ENCODE results near the gene RGL3. TPM values are rescaled to one million over a fixed set of nuclear protein-coding genes. Genes with fewer than 3 reads are reported as not detected.

Gene RGL3
- total RNA-seq, 2 experiments from 2014 or later, result not detected

GRCh38 chr19:11444059-11444458 is 24.9 kb upstream of the RGL3 start:
- no peak overlapping the region for H3K27ac Mint-ChIP-seq
- CTCF ChIA-PET, result interaction anchor here (2.4 kb wide), 1 partner anchor 39 kb away, joined by 8 read pairs; no protein-coding TSS in a partner anchor
- POLR2A ChIA-PET, result interaction anchor here (0.7 kb wide), 1 partner anchor 24 kb away, joined by 4 read pairs; no protein-coding TSS in a partner anchor
- ATAC-seq (no peak), DNase-seq (no peak)
- no peaks in the 10 kb centered on the region for H3K27me3 Mint-ChIP-seq
- TF ChIP-seq, protein P1, sequence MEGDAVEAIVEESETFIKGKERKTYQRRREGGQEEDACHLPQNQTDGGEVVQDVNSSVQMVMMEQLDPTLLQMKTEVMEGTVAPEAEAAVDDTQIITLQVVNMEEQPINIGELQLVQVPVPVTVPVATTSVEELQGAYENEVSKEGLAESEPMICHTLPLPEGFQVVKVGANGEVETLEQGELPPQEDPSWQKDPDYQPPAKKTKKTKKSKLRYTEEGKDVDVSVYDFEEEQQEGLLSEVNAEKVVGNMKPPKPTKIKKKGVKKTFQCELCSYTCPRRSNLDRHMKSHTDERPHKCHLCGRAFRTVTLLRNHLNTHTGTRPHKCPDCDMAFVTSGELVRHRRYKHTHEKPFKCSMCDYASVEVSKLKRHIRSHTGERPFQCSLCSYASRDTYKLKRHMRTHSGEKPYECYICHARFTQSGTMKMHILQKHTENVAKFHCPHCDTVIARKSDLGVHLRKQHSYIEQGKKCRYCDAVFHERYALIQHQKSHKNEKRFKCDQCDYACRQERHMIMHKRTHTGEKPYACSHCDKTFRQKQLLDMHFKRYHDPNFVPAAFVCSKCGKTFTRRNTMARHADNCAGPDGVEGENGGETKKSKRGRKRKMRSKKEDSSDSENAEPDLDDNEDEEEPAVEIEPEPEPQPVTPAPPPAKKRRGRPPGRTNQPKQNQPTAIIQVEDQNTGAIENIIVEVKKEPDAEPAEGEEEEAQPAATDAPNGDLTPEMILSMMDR (IDR thresholded peaks at IDR 0.05), result no peak
- H3K9me3 Mint-ChIP-seq, result no peaks in the 10 kb centered on the region
- H3K4me3 Mint-ChIP-seq, result no peak overlapping the region
- intact Hi-C loops (cut with micrococcal nuclease), result no loop called here
- no peaks in the 10 kb centered on the region for H3K4me1 Mint-ChIP-seq (ENCODE audit: low read depth)
- peaks cover 25% of the 10 kb centered on the region for H3K36me3 Mint-ChIP-seq (ENCODE audit: low read depth)

GRCh38 chr19:11437955-11438354 is 18.8 kb upstream of the RGL3 start:
- ChIA-PET CTCF (no interaction called here), POLR2A (no interaction called here)
- Mint-ChIP-seq H3K9me3 (no peaks in the 10 kb centered on the region), H3K36me3 (ENCODE audit: low read depth) (peaks cover 35% of the 10 kb centered on the region), H3K27ac (no peak overlapping the region), H3K4me3 (peak overlapping the region; percentile 100), H3K4me1 (ENCODE audit: low read depth) (peaks cover 18% of the 10 kb centered on the region), H3K27me3 (no peaks in the 10 kb centered on the region)
- no peak for DNase-seq
- intact Hi-C loops (cut with micrococcal nuclease), result no loop called here
- TF ChIP-seq, protein P1 (IDR thresholded peaks at IDR 0.05), result no peak
- no peak for ATAC-seq

DNA sequence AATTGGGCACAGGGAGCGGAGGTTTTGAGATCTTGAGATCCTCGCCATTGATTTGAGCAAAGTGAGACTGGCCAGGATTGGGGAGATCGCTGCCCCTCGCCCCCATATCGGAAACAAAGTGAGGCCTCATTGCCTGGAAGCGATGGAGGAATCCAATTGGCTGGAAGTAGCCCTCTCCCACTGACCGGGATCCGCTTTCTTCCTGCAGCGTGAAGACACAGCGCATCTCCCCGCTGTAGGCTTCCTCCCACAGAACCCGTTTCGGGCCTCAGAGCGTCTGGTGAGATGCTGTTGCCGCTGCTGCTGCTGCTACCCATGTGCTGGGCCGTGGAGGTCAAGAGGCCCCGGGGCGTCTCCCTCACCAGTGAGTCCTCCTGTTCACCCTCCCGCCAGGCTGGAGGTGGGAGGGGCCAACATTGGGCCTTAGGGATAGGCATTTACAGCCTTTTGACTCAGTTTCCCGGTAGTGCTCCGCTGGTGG is 16.8 kb upstream of the RGL3 start:
- peaks cover 25% of the 10 kb centered on the region for H3K36me3 Mint-ChIP-seq (ENCODE audit: low read depth)
- H3K27me3 Mint-ChIP-seq, result no peaks in the 10 kb centered on the region
- ATAC-seq (no peak), DNase-seq (peak; percentile 40)
- ChIA-PET POLR2A (interaction anchor here (0.6 to 3.0 kb wide), 6 partner anchors 11 to 61 kb away, joined by 3 to 8 read pairs (median 4); partner anchors contain the start of gene SWSAP1), CTCF (interaction anchor here (0.6 to 3.8 kb wide), 10 partner anchors 10 to 90 kb away, joined by 3 to 17 read pairs (median 6); partner anchors contain the start of genes CCDC159 and TMEM205)
- intact Hi-C loops (cut with micrococcal nuclease), result no loop called here
- peak overlapping the region; percentile 100 for H3K4me3 Mint-ChIP-seq
- H3K4me1 Mint-ChIP-seq (ENCODE audit: low read depth), result peaks cover 18% of the 10 kb centered on the region
- H3K9me3 Mint-ChIP-seq, result no peaks in the 10 kb centered on the region
- H3K27ac Mint-ChIP-seq, result peak overlapping the region; percentile 97
- TF ChIP-seq, protein P1 (IDR thresholded peaks at IDR 0.05), result no peak

- TF ChIP-seq, protein P1 (IDR thresholded peaks at IDR 0.05), result peak; percentile 96
- ChIA-PET POLR2A (interaction anchor here (0.6 to 3.0 kb wide), 5 partner anchors 12 to 60 kb away, joined by 3 to 8 read pairs (median 4); partner anchors contain the start of gene SWSAP1), CTCF (interaction anchor here (0.6 to 3.8 kb wide), 9 partner anchors 9 to 89 kb away, joined by 3 to 17 read pairs (median 6); partner anchors contain the start of genes CCDC159 and TMEM205)
- H3K4me1 Mint-ChIP-seq (ENCODE audit: low read depth), result peaks cover 18% of the 10 kb centered on the region
- peak within 1 kb of the TSS; percentile 100 for H3K4me3 Mint-ChIP-seq
- no peaks in the 10 kb centered on the region for H3K9me3 Mint-ChIP-seq
- intact Hi-C loops (cut with micrococcal nuclease), result no loop called here
- H3K27ac Mint-ChIP-seq, result peak within 1 kb of the TSS; percentile 97
- H3K36me3 Mint-ChIP-seq (ENCODE audit: low read depth), result peaks cover 23% of the 10 kb centered on the region
- ATAC-seq (peak; percentile 95), DNase-seq (peak; percentile 99)
- H3K27me3 Mint-ChIP-seq, result no peaks in the 10 kb centered on the region
Observed at GRCh38 chr19:11435057-11435832, 16.1 kb upstream of the RGL3 start, which contains the start of the genes ODAD3 and PRKCSH. ODAD3 (minus strand) TSS chr19:11435121; CDS start chr19:11435016, 105 bp downstream. PRKCSH (plus strand) TSS chr19:11435635; CDS start chr19:11436118, 483 bp downstream.

All from activated CD8-positive, alpha-beta T cell treated with anti-CD3 and anti-CD28 coated beads for 36 hours (primary cell).